SK-N-SH treated with all-trans-retinoic acid at 6 μM for 48 hours (cell line): ENCODE measurements around the gene CDC23.

ENCODE experiments used
- ISL1 ChIP-seq: fragments of 250-450 bp; sonication (Bioruptor Pico); IDR thresholded peaks from 2 replicates; pipeline ENCODE4 v2.1.2; 2022; ENCODE audit warnings: mild to moderate bottlenecking, moderate library complexity
- SNAI2 ChIP-seq: fragments of 250-450 bp; sonication (Bioruptor Pico); IDR thresholded peaks from 2 replicates; pipeline ENCODE4 v1.5.0; 2020; ENCODE audit warnings: mild to moderate bottlenecking, moderate library complexity
- ZFP30 ChIP-seq: fragments of 450-650 bp; formaldehyde crosslinking; IDR thresholded peaks from 2 replicates; pipeline ENCODE4 v1.5.0; 2022; ENCODE audit warnings: mild to moderate bottlenecking, moderate library complexity
- ZNF70 ChIP-seq: fragments of 450-650 bp; formaldehyde crosslinking; IDR thresholded peaks from 2 replicates; pipeline ENCODE4 v1.5.0; 2020; ENCODE audit warnings: mild to moderate bottlenecking, moderate library complexity

DNA sequence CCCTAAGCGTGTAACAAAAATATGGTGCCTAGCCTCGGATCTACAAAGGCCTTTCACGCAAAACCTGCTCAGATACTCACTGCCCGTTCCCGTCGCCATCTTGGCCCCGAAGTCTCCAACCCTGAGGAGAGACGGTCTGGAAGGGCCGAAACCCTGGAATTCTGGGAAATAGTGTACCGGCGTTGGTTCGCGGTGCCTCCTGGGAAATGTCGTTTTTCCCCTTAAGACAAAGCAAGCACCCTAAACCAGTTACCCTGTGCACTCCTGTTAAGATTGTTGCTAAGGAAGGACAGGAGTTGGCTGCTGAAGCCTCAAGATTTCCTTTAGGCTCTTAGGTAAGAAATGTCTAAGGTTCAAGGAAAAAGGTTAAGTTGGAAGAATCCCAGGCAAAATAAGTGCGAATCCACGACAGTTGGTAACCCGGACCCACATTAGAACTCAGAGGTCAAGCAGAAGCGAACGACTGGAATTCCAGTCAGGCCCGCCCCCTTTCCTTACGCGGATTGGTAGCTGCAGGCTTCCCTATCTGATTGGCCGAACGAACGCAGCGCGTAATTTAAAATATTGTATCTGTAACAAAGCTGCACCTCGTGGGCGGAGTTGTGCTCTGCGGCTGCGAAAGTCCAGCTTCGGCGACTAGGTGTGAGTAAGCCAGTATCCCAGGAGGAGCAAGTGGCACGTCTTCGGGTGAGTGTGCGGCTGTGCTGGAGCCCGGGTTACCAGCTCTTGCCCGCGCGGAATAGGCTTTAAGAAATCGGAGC lies 34.4 kb downstream of the CDC23 start, which contains the start of the genes BRD8 and KIF20A:
- TF ChIP-seq ZFP30 (no peak), ISL1 (CRISPR knock-in tag) (no peak), ZNF70 (no peak), SNAI2 (CRISPR knock-in tag) (no peak)
